ENCODE data around the gene MCF2L. TPM values are rescaled to one million over a fixed set of nuclear protein-coding genes. Genes with fewer than 3 reads are reported as not detected.

Gene MCF2L
- total RNA-seq, 1 experiment from 2014 or later, result 5.9 TPM

- no peak overlapping the region for H3K4me2 ChIP-seq (ENCODE audit: low read length)
- ChIA-PET CTCF (no interaction called here), POLR2A (ENCODE audit: unreplicated experiment) (no interaction called here)
- H3K36me3 ChIP-seq (ENCODE audit: low read depth, low read length), result no peaks in the 10 kb centered on the region
- no peaks in the 10 kb centered on the region for H3K27me3 ChIP-seq (ENCODE audit: low read length)
- H3K79me2 ChIP-seq (ENCODE audit: low read length), result no peaks in the 10 kb centered on the region
- peaks cover 14% of the 10 kb centered on the region for H3K4me1 ChIP-seq (ENCODE audit: insufficient read depth, low read length)
- no peaks in the 10 kb centered on the region for H3K9me2 ChIP-seq (replicated peaks; ENCODE audit: low read length)
- H2AFZ ChIP-seq (ENCODE audit: low read length), result no peak overlapping the region
- ATAC-seq (no peak), DNase-seq (no peak)
- H3K9me3 ChIP-seq (ENCODE audit: low read length), result no peaks in the 10 kb centered on the region
- TF ChIP-seq CTCF (conservative IDR thresholded peaks at IDR 0.05; ENCODE audit: low read depth, low read length), result no peak
- no peak for TF ChIP-seq EZH2 (IDR thresholded peaks at IDR 0.05; ENCODE audit: low read length, unreplicated experiment)
- no peak for TF ChIP-seq EZH2phosphoT487 (IDR thresholded peaks at IDR 0.05; ENCODE audit: borderline replicate concordance, low read length)
- no peaks in the 10 kb centered on the region for H4K20me1 ChIP-seq (ENCODE audit: low read length)
- no peak overlapping the region for H3K9ac ChIP-seq (ENCODE audit: low read length)
- no TSS peak for BruUV-seq (replicated peaks)
- intact Hi-C loops (cut with micrococcal nuclease), result no loop called here
- H3F3A ChIP-seq (ENCODE audit: low read length, unreplicated experiment), result no peaks in the 10 kb centered on the region
- no peak overlapping the region for H3K27ac ChIP-seq (ENCODE audit: low read length)
- no peak overlapping the region for H3K4me3 ChIP-seq (ENCODE audit: low read length)
Measured at GRCh38 chr13:112961457-112962369, 7.3 kb upstream of the MCF2L start.

GRCh38 chr13:112962396-112962795 is 6.6 kb upstream of the MCF2L start:
- H3K36me3 ChIP-seq (ENCODE audit: low read depth, low read length), result no peaks in the 10 kb centered on the region
- no peak overlapping the region for H3K9ac ChIP-seq (ENCODE audit: low read length)
- no peaks in the 10 kb centered on the region for H3F3A ChIP-seq (ENCODE audit: low read length, unreplicated experiment)
- no peaks in the 10 kb centered on the region for H4K20me1 ChIP-seq (ENCODE audit: low read length)
- H3K27me3 ChIP-seq (ENCODE audit: low read length), result no peaks in the 10 kb centered on the region
- no TSS peak for BruUV-seq (replicated peaks)
- H3K27ac ChIP-seq (ENCODE audit: low read length), result no peak overlapping the region
- no peak overlapping the region for H2AFZ ChIP-seq (ENCODE audit: low read length)
- intact Hi-C loops (cut with micrococcal nuclease), result no loop called here
- H3K9me2 ChIP-seq (replicated peaks; ENCODE audit: low read length), result no peaks in the 10 kb centered on the region
- H3K4me1 ChIP-seq (ENCODE audit: insufficient read depth, low read length), result peaks cover 14% of the 10 kb centered on the region
- TF ChIP-seq EZH2phosphoT487 (IDR thresholded peaks at IDR 0.05; ENCODE audit: borderline replicate concordance, low read length) (no peak), EZH2 (IDR thresholded peaks at IDR 0.05; ENCODE audit: low read length, unreplicated experiment) (no peak), CTCF (conservative IDR thresholded peaks at IDR 0.05; ENCODE audit: low read depth, low read length) (no peak)
- ATAC-seq, result no peak
- no peaks in the 10 kb centered on the region for H3K9me3 ChIP-seq (ENCODE audit: low read length)
- DNase-seq, result no peak
- no peak overlapping the region for H3K4me3 ChIP-seq (ENCODE audit: low read length)
- H3K4me2 ChIP-seq (ENCODE audit: low read length), result no peak overlapping the region
- ChIA-PET POLR2A (ENCODE audit: unreplicated experiment) (no interaction called here), CTCF (no interaction called here)
- H3K79me2 ChIP-seq (ENCODE audit: low read length), result no peaks in the 10 kb centered on the region
